SIG-M5 treated with dmso at 0.1 percent for 504 hours (cell line): ENCODE results near the gene ZNF506.
A peak's percentile ranks its signal among the peaks of the same experiment; 100 is the strongest.
"Not testable (repeated sequence)": the region's sequence is repeated elsewhere in the genome, so short reads cannot be mapped to it uniquely, and the experiment has no call there.

Experiments used
- DNase-seq: peaks from one replicate; lab custom pipeline; 2025; ENCODE audit not compliant: unreplicated experiment; lab: John Stamatoyannopoulos, UW

ZNF506 gene

DNA sequence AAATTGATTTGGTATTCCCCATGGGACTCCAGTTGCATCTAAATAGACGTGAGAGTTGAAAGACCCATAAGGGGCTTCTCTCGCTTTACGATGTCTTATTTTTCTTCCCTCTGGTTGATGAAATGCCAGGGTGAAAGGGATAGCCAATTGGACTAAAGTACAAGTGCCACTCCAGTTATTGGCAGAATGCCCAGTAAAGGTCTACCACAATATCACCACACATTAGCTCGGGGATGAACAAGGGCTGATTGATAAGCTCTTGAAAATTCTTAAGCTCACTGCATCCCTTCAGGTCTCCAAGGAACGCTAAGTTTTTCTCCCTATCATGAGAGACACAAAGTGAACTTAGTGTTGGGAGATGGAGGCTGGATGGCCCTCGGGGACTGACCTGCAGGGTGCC lies 39.8 kb downstream of the ZNF506 start:
- not testable (repeated sequence) for DNase-seq

DNA sequence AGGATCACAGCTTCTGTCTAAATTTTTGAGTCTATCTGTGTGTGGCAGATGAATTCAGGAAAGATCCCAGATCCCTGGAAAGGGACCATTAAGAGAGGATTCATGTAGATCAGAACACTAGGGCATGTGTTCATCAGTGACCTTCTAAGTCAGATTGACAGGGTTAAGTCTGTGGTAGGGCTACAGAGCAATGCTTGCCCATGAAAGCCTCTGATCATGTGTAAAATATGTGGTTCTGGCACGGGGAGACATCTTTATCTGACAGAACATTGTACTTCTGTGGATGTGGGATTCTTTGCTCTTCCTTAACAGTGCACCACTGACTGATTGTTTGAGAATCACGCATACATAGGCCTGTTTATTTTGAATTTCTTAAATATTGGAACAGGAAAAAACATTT lies 42.9 kb downstream of the ZNF506 start:
- DNase-seq = no peak

DNA sequence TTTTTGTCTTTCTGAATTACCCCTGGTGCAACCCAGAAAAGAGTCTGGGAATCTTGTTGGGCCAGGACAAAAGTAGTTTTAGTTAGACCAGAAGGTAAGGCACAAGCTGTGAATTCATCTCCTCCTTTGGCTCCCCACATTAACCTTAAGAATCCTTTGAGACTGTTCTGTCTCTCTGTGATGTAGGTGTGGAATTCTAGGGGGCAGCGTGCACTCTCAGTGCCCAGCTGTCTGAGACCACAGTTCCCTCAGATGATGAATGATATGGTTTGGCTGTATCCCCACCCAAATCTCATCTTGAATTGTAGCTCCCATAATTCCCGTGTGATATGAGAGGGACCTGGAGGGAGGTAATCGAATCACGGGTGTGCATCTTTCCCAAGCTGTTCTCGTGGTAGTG lies 43.9 kb downstream of the ZNF506 start:
- no peak for DNase-seq

DNA sequence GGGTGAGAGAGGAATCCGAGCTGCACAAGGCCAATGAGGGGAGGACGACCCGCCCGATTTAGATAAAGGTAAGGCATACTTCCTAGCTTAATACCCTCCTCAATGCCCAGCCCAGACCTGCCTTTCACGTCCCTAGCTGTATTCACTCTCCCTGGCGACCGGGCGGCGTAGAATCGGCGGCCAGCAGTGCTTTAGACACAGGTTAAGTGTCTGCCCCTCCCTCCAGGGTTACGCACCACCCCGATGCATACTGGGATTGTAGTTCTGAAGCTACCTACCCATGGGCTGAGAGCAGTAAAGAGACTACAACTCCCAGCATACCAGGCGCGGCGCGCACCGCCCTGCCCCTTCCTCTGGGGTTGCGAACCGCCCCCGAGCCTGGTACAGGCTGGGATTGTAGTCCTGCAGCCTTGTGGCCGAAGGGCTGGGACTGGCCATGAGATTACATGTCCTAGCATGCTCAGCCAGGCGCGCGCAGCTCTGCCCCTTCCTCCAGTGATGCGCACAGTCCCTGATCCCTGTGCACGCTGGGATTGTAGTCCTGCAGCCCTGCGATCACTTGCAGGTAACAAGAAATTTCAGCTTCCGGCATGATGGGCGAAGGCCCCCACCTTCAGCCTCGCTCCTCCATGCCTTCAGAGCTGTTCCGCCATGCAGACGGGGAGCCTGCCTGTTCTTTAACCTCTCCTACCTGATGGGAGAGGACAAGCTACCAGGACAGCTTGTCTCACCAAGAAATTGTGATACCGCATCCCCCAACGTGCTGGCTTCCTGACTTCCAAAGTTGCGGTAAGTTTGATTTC lies 45.1 kb downstream of the ZNF506 start:
- peak; percentile 98 for DNase-seq

DNA sequence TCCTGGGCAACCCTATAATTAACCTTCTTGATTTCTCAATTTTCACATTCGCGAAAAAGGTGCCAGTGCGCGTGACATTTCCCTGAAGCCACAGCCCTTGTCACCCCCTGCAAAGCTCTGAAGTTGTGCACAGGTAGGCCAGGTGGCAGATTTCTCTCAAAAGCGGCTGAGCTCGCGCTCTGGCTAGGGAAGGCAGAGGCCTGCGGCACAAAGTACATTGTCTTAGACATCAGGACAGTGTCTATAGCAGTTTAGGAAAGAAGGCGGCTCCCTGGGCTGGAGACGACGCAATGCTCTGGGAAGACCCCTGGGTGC lies 45.7 kb downstream of the ZNF506 start:
- DNase-seq = peak; percentile 49

DNA sequence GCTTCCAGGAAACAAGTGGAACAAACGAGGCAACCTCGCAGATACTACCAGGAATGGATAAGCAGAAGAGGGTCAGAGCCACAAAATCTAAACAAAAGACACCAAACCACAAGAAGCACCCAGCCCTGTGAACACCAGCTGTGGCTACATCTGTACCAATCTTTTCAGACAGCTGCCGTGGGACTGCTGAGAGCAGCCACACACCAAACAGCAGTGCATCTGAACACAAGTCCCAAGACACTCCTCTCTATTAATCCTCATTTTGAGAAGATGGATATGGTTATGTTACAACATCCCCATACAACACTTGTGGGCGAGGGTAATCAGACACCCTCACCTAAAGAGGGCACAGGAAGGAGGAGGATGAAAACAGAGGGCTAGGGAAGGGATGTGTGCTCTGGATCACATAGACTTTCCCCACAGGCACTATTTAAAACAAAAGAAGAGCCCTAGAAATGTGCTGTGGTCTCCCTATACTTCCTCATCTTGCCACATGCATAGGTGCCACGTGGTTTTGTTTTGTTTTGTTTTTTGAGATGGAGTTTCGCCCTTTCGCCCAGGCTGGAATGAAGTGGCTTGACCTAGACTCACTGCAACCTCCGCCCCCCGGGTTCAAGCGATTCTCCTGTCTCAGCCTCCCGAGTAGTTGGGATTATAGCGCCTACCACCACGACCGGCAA lies 47.1 kb downstream of the ZNF506 start:
- peak; percentile 10 for DNase-seq

DNA sequence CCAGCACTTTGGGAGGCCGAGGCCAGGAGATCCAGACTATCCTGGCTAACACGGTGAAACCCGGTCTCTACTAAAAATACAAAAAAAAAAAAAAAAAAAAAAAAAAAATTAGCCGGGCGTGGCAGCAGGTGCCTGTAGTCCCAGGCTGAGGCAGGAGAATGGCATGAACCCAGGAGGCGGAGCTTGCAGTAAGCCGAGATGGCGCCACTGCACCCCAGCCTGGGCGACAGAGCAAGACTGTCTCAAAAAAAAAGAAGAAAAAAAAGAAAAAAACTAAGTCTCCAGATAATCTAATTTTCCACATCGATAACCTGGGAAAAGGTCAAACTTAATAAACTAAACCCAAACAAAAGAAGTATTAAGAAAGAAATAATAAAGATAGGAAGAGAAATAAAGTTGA lies 49.6 kb downstream of the ZNF506 start:
- not testable (repeated sequence) for DNase-seq

DNA sequence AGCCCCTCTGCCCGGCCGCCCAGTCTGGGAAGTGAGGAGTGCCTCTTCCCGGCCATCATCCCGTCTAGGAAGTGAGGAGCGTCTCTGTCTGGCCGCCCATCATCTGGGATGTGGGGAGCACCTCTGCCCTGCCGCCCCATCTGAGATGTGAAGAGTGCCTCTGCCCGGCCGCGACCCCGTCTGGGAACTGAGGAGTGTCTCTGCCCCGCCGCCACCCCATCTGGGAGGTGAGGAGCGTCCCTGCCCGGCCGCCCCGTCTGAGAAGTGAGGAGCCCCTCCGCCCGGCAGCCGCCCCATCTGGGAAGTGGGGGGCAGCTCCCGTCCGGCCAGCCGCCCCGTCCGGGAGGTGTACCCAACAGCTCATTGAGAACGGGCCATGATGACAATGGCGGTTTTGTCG lies 51.6 kb downstream of the ZNF506 start:
- DNase-seq = not testable (repeated sequence)

DNA sequence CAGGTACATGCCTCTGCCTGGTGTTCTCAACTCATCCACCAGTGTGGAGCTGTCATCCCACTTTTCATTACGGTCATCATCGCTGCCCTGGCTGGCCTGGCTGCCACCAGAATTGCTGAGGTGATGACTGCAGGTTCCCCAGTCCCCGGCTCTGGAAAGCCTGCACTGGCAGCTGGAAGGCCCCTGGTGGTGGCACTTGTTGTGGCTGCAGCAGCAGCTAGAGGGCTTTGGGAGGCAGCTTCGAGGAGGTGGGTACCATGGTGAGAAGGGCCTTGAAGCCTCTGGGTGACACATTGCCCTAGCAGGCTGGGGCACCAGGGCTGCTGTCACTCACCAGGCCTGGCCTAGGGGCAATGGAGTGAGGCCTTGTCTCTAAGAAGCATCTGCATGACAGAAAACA lies 63.4 kb downstream of the ZNF506 start:
- DNase-seq = no peak

DNA sequence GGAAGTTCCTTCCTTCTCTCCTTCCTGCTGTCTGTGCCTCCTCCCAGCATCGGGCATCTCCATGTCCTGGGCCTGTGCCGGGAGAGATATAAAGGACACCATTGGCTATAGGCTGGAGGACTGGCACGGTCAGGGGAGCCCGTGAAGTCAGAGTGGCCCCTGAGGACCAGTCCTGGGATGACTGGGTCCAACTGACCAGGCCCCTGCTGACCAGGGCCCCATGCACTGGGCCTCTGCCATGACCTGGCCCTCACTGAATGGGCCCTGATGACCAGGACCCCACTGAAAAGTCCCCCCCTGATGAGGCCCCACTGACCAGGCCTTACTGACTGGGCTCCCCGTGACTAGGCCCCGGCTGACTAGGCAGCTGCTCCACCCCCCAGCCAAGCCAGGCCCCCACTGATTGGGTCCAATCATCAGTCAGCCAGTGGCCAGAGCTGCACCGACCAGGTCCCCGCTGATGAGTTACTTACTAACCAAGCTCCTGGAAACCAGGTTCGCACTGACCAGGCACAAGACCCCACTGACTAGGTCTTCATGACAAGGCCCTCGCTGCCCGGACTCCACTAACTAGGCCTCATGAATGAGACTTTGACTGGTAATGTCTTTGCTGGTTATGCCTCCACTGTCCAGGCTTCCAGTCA lies 68.7 kb downstream of the ZNF506 start:
- no peak for DNase-seq

DNA sequence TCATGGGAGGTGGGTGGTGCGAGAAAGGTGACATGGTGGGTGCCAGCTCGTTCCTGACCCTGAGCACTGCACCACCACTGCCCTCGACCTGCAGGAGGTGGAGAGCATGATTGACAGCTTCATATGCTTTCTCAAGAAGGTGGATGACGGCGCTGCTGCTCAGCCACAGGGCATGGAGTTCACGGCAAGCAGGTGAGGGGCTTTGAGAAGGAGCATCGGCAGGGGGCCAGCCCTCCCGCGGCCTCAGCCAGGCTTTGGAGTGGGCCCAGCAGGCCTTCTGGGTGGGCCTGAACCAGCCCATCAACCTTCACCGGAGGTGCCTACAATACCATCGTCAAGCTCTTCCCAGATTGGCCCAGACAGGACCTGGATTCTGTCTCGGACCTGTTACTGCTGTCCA lies 69.7 kb downstream of the ZNF506 start:
- DNase-seq = no peak

DNA sequence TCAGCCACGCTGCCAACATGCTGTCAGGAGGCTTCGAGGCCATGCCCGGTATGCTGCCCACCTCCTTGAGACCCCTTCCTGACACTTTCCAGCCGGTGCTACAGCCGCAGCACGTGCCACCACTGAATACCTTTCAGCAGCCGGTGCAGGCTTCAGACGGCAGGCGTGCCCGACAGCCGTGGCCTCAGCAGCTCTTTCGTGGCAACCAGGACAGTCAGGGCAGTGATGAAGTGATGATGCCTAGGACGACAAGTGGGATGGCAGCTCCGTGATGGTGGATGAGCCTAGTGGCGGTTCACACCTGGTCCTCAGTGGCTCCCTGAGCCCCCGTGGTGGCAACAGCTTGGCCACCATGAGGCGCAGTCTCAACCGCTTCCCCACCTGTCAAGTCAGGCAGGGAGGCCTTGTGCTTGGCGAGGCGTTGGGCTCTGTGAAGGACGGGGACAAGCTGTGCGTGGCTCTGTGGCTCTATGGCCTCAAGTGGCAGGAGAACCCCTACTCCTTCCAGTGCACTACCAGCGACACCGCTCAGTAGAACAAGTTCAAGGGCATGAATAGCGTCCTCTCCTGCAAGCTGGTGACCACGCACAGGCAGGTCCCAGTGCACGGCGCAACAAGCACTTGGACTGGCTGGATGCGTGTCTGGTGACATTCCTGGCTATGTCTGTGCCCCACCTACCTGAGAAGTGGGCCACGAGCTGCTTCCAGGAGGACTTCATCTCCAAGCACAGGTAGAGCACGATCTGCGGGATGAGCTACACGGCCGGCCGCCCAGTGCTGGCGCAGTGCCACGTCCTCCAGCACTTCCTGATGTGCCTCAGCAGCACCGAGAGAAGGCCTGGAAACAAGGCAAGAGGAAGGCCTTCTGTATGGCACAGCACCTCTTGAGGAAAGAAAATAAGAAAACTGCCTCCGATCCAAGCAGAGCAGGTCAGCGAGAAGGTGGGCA lies 70.4 kb downstream of the ZNF506 start:
- no peak for DNase-seq

DNA sequence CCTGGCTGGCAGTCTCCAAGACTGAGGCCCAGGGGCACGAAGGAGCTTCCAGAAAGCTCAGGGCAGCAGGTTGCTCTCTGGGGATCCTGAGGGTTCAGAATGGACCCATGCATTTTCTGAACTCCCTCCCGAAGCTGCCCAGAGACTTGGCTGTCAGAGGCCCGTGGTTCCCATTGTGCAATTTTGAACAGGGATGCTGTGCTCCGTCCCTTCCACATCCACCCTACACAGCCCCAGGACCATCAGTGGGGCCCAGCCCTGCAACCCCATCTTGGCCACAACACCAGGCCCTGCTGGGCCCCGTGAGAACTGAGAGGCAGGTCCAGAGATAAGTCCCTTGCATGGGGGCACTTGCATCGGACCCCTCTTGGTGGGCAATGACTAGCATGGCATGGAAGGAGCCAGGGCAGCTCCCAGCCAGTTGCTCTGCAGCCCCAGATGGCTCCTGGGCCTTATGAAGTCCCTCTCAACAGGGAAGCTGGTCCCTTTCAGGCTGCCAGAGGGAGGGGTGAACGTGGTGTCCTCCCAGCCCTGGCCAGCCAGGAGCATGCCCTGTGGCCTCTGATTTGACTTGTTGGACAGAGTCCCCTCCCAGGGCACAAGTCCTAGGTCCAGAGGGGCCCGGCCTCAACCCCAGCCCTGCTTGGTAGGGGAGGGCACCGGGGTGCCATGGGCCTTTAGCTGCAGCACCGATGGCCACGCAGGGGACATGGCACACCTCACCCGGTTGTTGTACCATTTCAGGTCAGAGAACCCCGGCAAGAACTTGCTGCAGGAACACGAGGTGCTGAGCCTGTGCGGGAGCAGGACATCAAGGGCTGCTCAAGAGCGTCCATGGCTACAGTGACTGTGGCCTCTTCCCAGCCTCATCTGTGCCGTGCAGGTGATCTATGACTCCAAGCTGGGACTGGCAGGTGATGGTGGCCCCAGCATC lies 71.4 kb downstream of the ZNF506 start:
- DNase-seq = no peak

DNA sequence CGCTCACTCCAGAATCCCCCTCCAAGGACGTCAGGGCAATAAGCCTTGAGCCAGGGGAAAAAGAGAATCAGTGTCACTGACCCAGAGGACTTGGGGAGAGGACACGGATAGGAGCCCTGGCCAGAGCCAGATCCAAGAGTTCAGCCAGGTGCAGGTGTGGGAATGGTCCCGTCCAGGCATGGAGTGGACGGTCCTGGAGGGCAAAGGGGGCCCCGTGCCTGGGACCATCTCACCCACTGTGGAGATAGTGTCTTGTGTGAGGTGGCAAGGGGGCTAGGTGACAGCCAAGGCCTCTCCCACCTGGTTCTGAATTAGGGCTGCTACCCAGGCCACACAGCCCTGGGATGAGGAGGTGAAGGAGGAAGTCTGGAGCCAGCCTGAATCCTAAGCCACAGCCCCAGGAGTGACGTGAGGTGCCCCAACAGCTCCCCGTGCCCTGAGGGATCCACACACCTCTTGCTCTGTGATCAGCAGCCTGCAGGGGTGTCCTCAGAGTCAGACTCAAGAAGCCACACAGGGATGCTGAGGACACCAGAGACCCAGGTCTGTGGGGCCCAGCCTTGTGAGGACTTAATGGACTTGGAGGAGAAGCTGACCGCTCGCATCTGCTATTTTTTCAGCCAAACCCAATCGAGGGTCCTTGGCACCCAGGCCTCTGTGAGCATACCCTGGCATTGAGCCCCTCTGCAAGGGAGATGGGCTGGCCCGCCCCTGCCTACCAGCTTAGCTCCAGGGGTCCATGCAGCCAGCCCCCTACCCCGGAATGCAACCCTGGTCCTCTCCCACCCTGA lies 72.2 kb downstream of the ZNF506 start:
- no peak for DNase-seq

DNA sequence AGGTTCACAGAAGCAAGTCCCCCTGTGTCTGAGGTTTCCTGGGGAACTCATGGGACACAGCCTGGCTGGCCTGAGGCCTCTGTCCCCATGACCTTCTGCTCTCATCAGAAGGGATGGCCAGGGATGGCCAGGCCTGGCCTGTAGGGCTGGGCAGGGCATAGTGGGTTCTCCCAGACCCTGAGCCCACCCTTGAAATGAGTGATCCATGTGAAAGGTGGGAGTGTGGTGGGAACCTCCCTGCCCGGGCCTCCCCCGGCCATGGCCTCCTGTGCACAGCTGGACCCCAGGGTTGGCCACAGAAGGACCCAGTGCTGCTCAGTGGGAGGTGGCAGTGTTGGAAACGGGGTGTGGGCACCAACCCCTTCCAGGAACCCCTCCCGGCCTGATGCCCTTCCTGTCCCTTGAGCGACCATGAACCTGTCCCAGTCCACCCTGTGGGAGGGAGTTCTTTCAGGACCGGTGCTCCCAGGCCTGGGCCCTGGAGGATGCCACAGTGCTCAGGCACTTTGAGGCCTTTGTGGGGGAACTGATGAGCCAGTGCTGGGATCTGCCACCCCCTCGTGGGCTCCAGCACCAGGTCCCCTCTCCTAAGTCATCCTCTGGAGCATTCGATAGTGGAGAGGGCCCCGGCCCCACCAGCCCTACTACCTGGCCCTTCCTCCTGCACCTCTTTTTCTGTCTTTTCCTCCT lies 73.2 kb downstream of the ZNF506 start:
- no peak for DNase-seq

DNA sequence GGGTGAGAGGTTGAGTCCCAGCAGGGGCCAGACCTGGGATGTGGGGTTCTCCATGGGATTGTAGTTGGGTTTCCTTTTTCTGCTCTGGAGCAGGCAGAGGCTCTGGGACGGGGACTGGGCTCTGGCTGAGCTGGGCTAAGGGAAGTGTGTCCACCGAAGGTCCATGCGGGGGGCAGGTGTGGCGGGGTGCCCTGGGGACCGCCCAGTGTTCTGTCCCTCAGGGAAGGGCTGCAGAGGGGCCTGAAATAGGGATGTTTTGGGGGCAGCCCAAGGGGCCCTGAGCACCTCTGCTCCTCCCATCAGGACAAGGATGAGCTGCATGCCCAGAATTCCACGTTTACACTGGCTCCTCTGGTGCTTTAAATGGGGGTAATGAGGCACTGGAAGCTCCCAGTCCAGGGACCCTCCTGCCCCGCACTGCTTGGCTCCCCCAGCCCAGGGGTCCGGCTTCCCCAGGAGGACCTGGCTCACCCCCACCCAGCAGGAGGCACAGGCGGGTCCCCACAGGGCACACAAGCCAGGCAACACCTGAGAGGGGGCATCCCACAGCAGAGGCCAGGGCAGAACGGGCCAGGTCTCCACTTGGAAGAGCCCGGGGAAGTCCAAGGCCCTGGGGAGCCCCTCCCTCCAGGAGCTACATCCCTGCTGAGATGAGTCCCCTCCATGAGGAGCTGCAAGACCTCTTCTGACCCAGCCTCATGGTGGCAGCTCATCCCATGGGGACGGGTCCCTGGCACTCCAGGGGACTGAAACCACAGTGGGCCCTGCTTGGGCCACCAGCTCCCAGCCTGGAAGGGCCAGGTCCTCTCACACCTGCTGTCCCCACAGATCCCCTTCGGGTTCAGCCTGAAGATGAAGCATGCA lies 74.0 kb downstream of the ZNF506 start:
- DNase-seq = no peak

DNA sequence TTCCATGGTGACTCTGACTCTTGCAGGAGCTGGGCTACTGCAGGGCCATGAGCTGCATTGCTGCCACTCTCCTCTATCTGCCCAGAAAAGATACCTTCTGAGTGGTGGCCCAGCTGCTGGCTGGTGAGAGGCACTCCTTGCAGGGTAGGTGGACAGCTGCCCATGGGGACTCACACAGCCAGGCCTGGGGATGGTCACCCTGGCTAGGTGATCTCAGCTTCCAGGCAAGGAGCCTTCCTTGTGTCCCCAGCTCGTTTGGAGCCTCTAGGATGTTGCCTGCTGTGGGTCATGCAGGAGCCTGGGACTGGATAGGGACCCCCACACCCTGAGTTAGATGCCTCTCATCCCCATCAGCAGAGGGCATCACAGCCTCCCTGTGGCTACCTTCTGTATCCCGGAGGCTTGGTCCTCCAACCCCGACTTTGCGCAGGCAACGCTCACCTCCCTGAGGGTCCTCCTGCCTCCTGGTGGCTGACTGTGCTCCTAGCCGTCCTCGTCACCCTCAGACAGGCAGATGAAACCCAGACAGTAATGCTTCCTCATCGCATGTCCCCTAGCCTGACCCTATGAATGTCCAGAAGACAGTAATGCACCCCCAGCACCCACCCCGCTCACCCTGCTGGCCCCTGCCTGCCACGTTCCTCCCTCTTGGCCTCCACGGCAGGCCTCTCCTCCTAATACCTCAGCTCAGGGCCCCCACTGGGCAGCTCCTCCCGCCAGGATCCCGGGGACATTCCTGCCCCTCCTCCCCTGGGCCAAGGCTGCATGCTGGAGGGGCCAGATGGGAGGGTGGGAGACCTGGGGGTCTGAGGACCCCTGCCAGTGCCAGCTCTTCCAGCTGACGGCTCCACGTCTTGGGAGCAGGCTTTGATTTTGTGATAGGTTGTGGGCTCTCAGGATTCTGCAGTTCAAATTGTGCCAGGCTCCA lies 75.0 kb downstream of the ZNF506 start:
- no peak for DNase-seq
